OCI-LY7 (cell line): ENCODE results near the gene CRYBB1.

ENCODE experiments used
- EZH2phosphoT487 ChIP-seq: fragments of 200-600 bp; sonication (generic); IDR thresholded peaks from 2 replicates; pipeline ENCODE4 v1.6.1; 2018; ENCODE audit warnings: low read depth, borderline replicate concordance, mild to moderate bottlenecking, mixed run types, antibody characterized with exemption, low read length, moderate library complexity, mixed read lengths
- TF ChIP-seq, protein P1 (sequence below): fragments of 200-600 bp; sonication (generic); conservative IDR thresholded peaks from 2 replicates; pipeline ENCODE4 v1.5.1; 2014; ENCODE audit warnings: mild to moderate bottlenecking, antibody characterized with exemption, low read length, moderate library complexity, mixed read lengths

DNA sequence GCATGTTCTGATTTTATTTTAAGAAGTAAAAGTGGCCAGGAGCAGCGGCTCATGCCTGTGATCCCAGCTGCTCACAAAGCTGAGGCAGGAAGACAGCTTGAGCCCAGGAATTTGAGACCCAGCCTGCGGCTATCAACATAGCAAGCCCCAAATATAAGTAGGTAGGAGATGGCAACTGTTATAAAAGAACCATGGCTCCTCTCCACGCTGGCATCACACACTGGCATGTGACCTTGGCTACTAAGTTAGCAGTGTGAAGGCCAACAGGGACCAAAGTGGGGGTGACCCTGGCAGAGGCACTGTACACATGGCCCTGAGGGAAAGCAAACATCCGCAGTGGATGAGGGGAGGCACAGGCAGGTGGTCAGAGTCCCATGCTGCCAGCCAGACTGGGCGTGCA, 60.9 kb downstream of the CRYBB1 start:
- TF ChIP-seq, protein P1, sequence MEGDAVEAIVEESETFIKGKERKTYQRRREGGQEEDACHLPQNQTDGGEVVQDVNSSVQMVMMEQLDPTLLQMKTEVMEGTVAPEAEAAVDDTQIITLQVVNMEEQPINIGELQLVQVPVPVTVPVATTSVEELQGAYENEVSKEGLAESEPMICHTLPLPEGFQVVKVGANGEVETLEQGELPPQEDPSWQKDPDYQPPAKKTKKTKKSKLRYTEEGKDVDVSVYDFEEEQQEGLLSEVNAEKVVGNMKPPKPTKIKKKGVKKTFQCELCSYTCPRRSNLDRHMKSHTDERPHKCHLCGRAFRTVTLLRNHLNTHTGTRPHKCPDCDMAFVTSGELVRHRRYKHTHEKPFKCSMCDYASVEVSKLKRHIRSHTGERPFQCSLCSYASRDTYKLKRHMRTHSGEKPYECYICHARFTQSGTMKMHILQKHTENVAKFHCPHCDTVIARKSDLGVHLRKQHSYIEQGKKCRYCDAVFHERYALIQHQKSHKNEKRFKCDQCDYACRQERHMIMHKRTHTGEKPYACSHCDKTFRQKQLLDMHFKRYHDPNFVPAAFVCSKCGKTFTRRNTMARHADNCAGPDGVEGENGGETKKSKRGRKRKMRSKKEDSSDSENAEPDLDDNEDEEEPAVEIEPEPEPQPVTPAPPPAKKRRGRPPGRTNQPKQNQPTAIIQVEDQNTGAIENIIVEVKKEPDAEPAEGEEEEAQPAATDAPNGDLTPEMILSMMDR, result no peak
- TF ChIP-seq EZH2phosphoT487, result no peak
